Liver (tissue), 9 donors: ENCODE measurements around the gene AIF1. TPM values are rescaled to one million over a fixed set of nuclear protein-coding genes. Genes with fewer than 3 reads are reported as not detected.

ENCODE experiments used
- DNase-seq: peaks from one replicate; pipeline ENCODE4 v3.0.0-alpha.2; 2017; ENCODE audit warnings: low spot score
- H3K27ac ChIP-seq, 2 donors: one replicate each; pipeline ENCODE4 v1.7.0; 2013; ENCODE audit warnings: inconsistent platforms in 2 of 2, low read length in 2 of 2, control low read depth in 1 of 2, low read depth in 1 of 2, mild to moderate bottlenecking in 1 of 2
- H3K27me3 ChIP-seq, 4 donors: one replicate each; pipeline versions ENCODE4 v1.6.1 to v1.7.0; 2013; ENCODE audit warnings: low read length in 3 of 4, inconsistent platforms in 1 of 4, mild to moderate bottlenecking in 1 of 4, moderate library complexity in 1 of 4; ENCODE audit not compliant: control insufficient read depth in 4 of 4, insufficient read depth in 4 of 4
- H3K36me3 ChIP-seq, 4 donors: one replicate each; pipeline versions ENCODE4 v1.6.1 to v1.7.0; 2013; ENCODE audit warnings: low read length in 3 of 4, mild to moderate bottlenecking in 3 of 4, low read depth in 1 of 4, moderate library complexity in 1 of 4; ENCODE audit not compliant: control insufficient read depth in 4 of 4, insufficient read depth in 3 of 4
- H3K4me1 ChIP-seq, 4 donors: one replicate each; pipeline versions ENCODE4 v1.6.1 to v1.7.0; 2013; ENCODE audit warnings: low read length in 3 of 4, mild to moderate bottlenecking in 3 of 4, moderate library complexity in 1 of 4; ENCODE audit not compliant: control insufficient read depth in 4 of 4, insufficient read depth in 4 of 4
- H3K4me3 ChIP-seq, 3 donors: one replicate each; pipeline versions ENCODE4 v1.6.1 to v1.7.0; 2013; ENCODE audit warnings: low read length in 3 of 3, control low read depth in 1 of 3, low read depth in 1 of 3, mild to moderate bottlenecking in 1 of 3
- H3K9ac ChIP-seq, 2 donors: one replicate each; pipeline ENCODE4 v1.7.0; 2013; ENCODE audit warnings: low read length in 2 of 2, mild to moderate bottlenecking in 2 of 2, moderate library complexity in 2 of 2, control low read depth in 1 of 2, low read depth in 1 of 2
- H3K9me3 ChIP-seq, 4 donors: one replicate each; pipeline versions ENCODE4 v1.6.1 to v1.7.0; 2013; ENCODE audit warnings: low read length in 3 of 4; ENCODE audit not compliant: control insufficient read depth in 4 of 4
- ATF3 ChIP-seq: IDR thresholded peaks from 2 replicates; pipeline ENCODE4 v1.6.1; 2016; ENCODE audit warnings: antibody characterized with exemption
- CTCF ChIP-seq: fragments of 150-350 bp; IDR thresholded peaks from 2 replicates; pipeline ENCODE4 v1.5.1; 2017; ENCODE audit warnings: improper control_type of control experiment, low read depth, low read length; ENCODE audit not compliant: missing input control
- EGR1 ChIP-seq, 2 donors: IDR thresholded peaks; 2 replicates each; pipeline ENCODE4 v1.6.1; 2016 to 2018; ENCODE audit warnings: antibody characterized with exemption in 2 of 2, low read depth in 2 of 2
- FOXA1 ChIP-seq: IDR thresholded peaks from 2 replicates; pipeline ENCODE4 v1.6.1; 2016; ENCODE audit warnings: antibody characterized with exemption
- FOXA2 ChIP-seq: IDR thresholded peaks from 2 replicates; pipeline ENCODE4 v1.6.1; 2016; ENCODE audit warnings: antibody characterized with exemption
- GABPA ChIP-seq, 2 donors: IDR thresholded peaks in 1 of 2; conservative IDR thresholded peaks in 1 of 2; 2 replicates each; pipeline ENCODE4 v1.6.1; 2016; ENCODE audit warnings: antibody characterized with exemption in 2 of 2, mild to moderate bottlenecking in 1 of 2, moderate library complexity in 1 of 2
- HNF4A ChIP-seq, 2 donors: conservative IDR thresholded peaks; 2 replicates each; pipeline ENCODE4 v1.6.1; 2016; ENCODE audit warnings: antibody characterized with exemption in 2 of 2, mild to moderate bottlenecking in 2 of 2
- HNF4G ChIP-seq: IDR thresholded peaks from 2 replicates; pipeline ENCODE4 v1.6.1; 2016; ENCODE audit warnings: antibody characterized with exemption
- JUND ChIP-seq, 2 donors: IDR thresholded peaks; 2 replicates each; pipeline ENCODE4 v1.6.1; 2016; ENCODE audit warnings: antibody characterized with exemption in 2 of 2
- MAX ChIP-seq: IDR thresholded peaks from 2 replicates; pipeline ENCODE4 v1.6.1; 2016; ENCODE audit warnings: antibody characterized with exemption
- NR2F2 ChIP-seq: IDR thresholded peaks from 2 replicates; pipeline ENCODE4 v1.6.1; 2016; ENCODE audit warnings: antibody characterized with exemption
- RAD21 ChIP-seq, 2 donors: IDR thresholded peaks; 2 replicates each; pipeline ENCODE4 v1.6.1; 2016; ENCODE audit warnings: antibody characterized with exemption in 2 of 2, mild to moderate bottlenecking in 2 of 2
- REST ChIP-seq: IDR thresholded peaks from 2 replicates; pipeline ENCODE4 v1.6.1; 2016; ENCODE audit warnings: antibody characterized with exemption, mild to moderate bottlenecking
- RXRA ChIP-seq, 2 donors: IDR thresholded peaks; 2 replicates each; pipeline ENCODE4 v1.6.1; 2017 to 2018; ENCODE audit warnings: antibody characterized with exemption in 2 of 2, mild to moderate bottlenecking in 1 of 2
- SP1 ChIP-seq: IDR thresholded peaks from 2 replicates; pipeline ENCODE4 v1.6.1; 2018; ENCODE audit warnings: antibody characterized with exemption, mild to moderate bottlenecking
- TAF1 ChIP-seq: conservative IDR thresholded peaks from 2 replicates; pipeline ENCODE4 v1.6.1; 2016; ENCODE audit warnings: antibody characterized with exemption, mild to moderate bottlenecking
- YY1 ChIP-seq: IDR thresholded peaks from 2 replicates; pipeline ENCODE4 v1.6.1; 2016; ENCODE audit warnings: antibody characterized with exemption, mild to moderate bottlenecking
- ZBTB33 ChIP-seq: IDR thresholded peaks from 2 replicates; pipeline ENCODE4 v1.6.1; 2016; ENCODE audit warnings: antibody characterized with exemption
- WGBS: extraction: QIAGEN DNeasy Blood & Tissue Kit; methylation state at CpG from one replicate; pipeline ENCODE4 v1.1.7; 2013; 5-methylcytosine and 5-hydroxymethylcytosine counted together
- polyA plus RNA-seq, 2 donors: library from polyadenylated mRNA; stranded (reverse) in 1 of 2; unstranded in 1 of 2; fragments of 200-250 nt in 1 of 2; fragments of >200 nt in 1 of 2; fragmentation: Nextera tagmentation in 1 of 2; extraction: Ambion mirVana in 1 of 2; gene quantifications; one replicate each; pipeline versions ENCODE4 v1.2.1 to v1.2.3, GENCODE V29; 2013 to 2015
- total RNA-seq, 2 donors: library from RNA; depleted of rRNA; stranded (reverse); fragments of >200 nt; gene quantifications; one replicate each; pipeline ENCODE4 v1.2.3, GENCODE V29; 2014
- donor health status: healthy.
- donor health status: healthy.
- donor health status: healthy.
- donor health status: healthy.
- donor health status: healthy.

The AIF1 gene
- total RNA-seq (10 to 100 TPM; 12.2 to 46.8 TPM), polyA plus RNA-seq (10 to 100 TPM; 24.9 to 28.6 TPM)

GRCh38 chr6:31614684-31615578, at the start of gene AIF1:
TSS of gene AIF1 (plus strand) at chr6:31615234. CDS start at chr6:31615330, 96 bp downstream.
- 62% methylated on average over 6 of the region's 6 CpGs for WGBS
- H3K27ac ChIP-seq = peak within 1 kb of the TSS; percentile 2 to 6
- H3K27me3 ChIP-seq = no peaks in the 10 kb centered on the region
- no peak within 1 kb of the TSS for H3K9ac ChIP-seq
- DNase-seq = no peak
- H3K36me3 ChIP-seq = no peaks in the 10 kb centered on the region
- peak within 1 kb of the TSS in 1 of 3 donors; percentile 22 for H3K4me3 ChIP-seq
- no peaks in the 10 kb centered on the region for H3K9me3 ChIP-seq
- H3K4me1 ChIP-seq = peaks cover 3 to 16% (median 12%) of the 10 kb centered on the region in 4 donors
- peak in 1 of 2 donors; percentile 4 for TF ChIP-seq RAD21 (IDR thresholded peaks at IDR 0.05)
- TF ChIP-seq GABPA (IDR thresholded peaks at IDR 0.05 in 1 of 2, conservative IDR thresholded peaks at IDR 0.05 in 1 of 2) = peak in 1 of 2 donors; percentile 26
- TF ChIP-seq FOXA2 = no peak
- TF ChIP-seq HNF4A (conservative IDR thresholded peaks at IDR 0.05) = peak; percentile 72 to 82
- no peak for TF ChIP-seq REST
- TF ChIP-seq HNF4G = no peak
- TF ChIP-seq ZBTB33 = no peak
- TF ChIP-seq EGR1 (IDR thresholded peaks at IDR 0.05; ENCODE audit: low read depth in 2 of 2) = no peak
- no peak for TF ChIP-seq FOXA1
- no peak for TF ChIP-seq YY1
- no peak for TF ChIP-seq TAF1
- TF ChIP-seq RXRA (IDR thresholded peaks at IDR 0.05) = no peak
- TF ChIP-seq NR2F2 = no peak
- no peak for TF ChIP-seq ATF3
- TF ChIP-seq MAX = peak; percentile 13
- peak; percentile 44 for TF ChIP-seq SP1
- TF ChIP-seq CTCF = no peak
- no peak for TF ChIP-seq JUND (IDR thresholded peaks at IDR 0.05)
